Breast epithelium (tissue), 3 donors: ENCODE measurements around the gene SLC8B1.
A peak's percentile ranks its signal among the peaks of the same experiment; 100 is the strongest.

Source experiments
- POLR2A ChIP-seq: fragments of 450-650 bp; IDR thresholded peaks from one replicate; pipeline ENCODE4 v1.6.1; 2016; ENCODE audit warnings: antibody characterized with exemption, mild to moderate bottlenecking, moderate library complexity
- POLR2AphosphoS5 ChIP-seq, 3 donors: sonication (generic); formaldehyde crosslinking; IDR thresholded peaks; one replicate each; pipeline ENCODE4 v1.6.1; 2017; ENCODE audit warnings: antibody characterized with exemption in 3 of 3
- TF ChIP-seq, protein P1 (sequence below), 3 donors: fragments of 450-650 bp; IDR thresholded peaks; one replicate each; pipeline ENCODE4 v1.5.1; 2016 to 2017; ENCODE audit warnings: antibody characterized with exemption in 3 of 3, mild to moderate bottlenecking in 3 of 3, moderate library complexity in 3 of 3

DNA sequence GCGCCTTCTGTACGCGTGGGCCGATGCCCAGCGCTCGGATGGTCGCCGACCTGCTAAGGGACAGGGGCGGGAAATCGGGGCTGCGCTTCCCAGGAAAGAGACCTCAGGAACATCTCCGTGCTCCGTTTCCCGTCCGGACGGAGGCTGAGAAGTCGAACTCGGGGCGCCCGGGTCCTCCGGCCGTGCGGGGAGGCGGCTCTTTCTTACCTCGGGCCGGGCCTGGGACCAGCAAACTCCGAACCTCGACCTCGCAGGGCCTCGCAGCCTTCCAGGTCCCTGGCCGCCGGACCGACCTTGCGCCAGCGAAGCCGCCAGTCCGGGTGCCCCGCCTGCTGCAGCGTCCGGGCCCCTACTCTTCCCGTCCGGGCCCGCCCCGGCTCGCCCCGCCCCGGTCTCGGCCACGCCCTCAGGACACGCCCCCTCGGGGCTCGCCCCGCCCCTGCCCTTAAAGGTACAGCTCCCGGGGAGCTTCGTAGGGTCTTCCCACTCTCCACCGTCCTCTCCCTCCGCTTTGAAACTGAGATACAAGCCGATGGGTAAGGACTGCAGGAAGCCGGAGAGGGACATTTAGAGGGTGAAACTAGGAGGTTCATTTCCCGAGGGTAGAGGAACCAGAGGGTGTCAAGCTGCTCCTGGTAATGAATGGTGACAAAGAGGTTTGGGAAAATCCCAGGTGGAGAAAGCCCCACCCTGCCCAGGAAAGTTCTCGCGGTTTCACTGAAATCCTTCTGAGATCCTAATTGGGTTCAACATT lies at the start of gene SLC8B1:
- TF ChIP-seq, protein P1, sequence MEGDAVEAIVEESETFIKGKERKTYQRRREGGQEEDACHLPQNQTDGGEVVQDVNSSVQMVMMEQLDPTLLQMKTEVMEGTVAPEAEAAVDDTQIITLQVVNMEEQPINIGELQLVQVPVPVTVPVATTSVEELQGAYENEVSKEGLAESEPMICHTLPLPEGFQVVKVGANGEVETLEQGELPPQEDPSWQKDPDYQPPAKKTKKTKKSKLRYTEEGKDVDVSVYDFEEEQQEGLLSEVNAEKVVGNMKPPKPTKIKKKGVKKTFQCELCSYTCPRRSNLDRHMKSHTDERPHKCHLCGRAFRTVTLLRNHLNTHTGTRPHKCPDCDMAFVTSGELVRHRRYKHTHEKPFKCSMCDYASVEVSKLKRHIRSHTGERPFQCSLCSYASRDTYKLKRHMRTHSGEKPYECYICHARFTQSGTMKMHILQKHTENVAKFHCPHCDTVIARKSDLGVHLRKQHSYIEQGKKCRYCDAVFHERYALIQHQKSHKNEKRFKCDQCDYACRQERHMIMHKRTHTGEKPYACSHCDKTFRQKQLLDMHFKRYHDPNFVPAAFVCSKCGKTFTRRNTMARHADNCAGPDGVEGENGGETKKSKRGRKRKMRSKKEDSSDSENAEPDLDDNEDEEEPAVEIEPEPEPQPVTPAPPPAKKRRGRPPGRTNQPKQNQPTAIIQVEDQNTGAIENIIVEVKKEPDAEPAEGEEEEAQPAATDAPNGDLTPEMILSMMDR (IDR thresholded peaks at IDR 0.05): no peak
- TF ChIP-seq POLR2A (peak; percentile 81), POLR2AphosphoS5 (IDR thresholded peaks at IDR 0.05) (peak; percentile 73 to 85 (median 77))
